ENCODE data around the gene ARHGDIG.
"Not testable (repeated sequence)": the region's sequence is repeated elsewhere in the genome, so short reads cannot be mapped to it uniquely, and the experiment has no call there.

The ARHGDIG gene

DNA sequence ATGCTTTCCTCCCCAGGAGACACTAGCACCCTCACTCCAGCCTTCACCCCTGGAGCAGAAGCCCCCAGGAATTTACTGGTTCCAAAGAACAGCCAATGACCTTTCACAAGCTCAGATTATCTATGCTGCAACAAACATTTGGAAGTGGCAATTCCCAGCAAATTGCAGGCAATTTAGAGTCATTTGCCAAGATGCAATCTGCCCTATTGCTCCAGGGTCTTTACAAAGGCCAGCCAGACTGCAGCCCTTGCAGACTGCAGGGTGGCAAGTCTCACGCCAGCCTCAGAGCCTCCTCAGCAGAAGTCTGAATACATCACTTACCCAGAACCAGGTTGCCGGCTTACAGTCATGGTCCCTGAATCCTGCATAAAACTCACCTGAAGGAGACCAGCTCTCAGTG is 50.4 kb downstream of the ARHGDIG start:
- no peak for DNase-seq (ENCODE audit: low spot score)

DNA sequence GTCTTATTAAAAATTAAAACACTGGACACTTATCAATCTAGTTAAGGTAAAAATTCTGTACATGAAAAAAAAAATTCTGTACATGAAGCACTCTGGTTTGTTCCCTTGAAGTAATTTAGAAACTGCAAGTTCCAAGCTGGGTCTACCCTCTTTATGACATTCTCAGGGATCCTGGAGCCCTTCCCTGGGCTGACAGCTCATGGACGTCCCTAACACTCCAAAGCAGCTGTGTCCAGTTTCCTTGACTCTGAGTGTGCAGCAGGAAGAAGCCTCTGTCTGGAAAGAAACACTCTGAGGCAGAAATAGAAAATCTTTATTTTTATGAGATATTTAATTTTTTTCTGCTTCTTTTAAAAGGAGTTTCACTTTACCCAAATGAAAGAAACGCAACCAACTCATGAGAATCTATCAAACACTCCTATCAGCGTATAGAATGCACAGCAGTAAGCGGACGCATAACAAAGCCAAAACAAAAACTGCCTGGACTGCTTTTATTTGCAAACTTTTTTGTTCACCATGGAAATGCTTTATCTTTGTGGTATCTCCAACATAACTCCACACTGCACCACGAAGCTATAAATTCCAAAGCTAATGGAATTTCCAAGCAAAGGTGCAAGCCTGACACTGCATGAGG is 50.9 kb downstream of the ARHGDIG start:
- not testable (repeated sequence) for DNase-seq (ENCODE audit: low spot score)

Data from HuH-7.5 (cell line).